NCI-H1105 (cell line): Measurements from ENCODE around the gene ACTA2.
"Not testable (repeated sequence)": the region's sequence is repeated elsewhere in the genome, so short reads cannot be mapped to it uniquely, and the experiment has no call there.

Experiments
- DNase-seq: peaks from one replicate; lab custom pipeline; 2025; lab: John Stamatoyannopoulos, UW

ACTA2 gene

GRCh38 chr10:88949912-88950837 is 2.4 kb downstream of the ACTA2 start:
- no peak for DNase-seq

GRCh38 chr10:88949051-88949450 is 3.5 kb downstream of the ACTA2 start:
- no peak for DNase-seq

GRCh38 chr10:88946965-88947590 is 5.5 kb downstream of the ACTA2 start:
- no peak for DNase-seq

- DNase-seq: no peak
These were observed 6.4 kb downstream of the ACTA2 start for GRCh38 chr10:88946200-88946599.

- DNase-seq: no peak
These were observed 7.8 kb downstream of the ACTA2 start for GRCh38 chr10:88944813-88945212.

DNA sequence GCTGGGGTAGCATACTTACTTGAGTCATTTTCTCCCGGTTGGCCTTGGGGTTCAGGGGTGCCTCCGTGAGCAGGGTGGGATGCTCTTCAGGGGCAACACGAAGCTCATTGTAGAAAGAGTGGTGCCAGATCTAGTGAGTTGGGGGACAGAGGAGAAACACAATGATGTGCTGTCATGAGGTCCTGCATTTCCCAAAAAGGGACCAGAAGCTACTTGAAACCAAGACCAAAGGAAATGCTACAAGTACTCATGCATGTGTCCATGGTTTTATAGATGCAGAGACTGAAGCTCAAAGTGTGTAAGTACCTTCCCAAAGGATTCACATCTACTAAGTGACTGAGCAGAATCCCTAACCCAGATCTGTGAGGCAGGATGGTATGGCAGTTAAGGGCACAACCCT is 8.8 kb downstream of the ACTA2 start:
- no peak for DNase-seq

GRCh38 chr10:88941026-88941425 is 11.5 kb downstream of the ACTA2 start:
- no peak for DNase-seq

DNA sequence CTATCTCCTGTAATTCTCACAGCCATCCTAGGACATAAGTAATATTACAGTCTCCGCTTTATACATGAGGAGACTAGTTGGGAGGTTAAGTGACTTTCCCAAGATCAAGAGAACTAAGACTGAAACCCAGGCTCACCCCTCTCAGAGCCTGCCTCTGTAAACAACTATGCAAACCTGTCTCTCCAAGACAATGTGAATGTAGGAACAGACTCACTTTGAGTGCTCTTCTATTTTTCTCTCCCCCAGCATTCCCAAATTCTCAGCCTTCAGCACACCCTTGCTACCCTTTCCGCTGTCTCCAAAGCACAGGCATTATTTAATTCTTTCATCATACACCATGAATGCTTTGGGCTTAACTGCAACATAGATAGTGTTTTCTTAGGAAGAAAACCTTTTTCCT is 13.6 kb downstream of the ACTA2 start:
- DNase-seq: no peak

DNA sequence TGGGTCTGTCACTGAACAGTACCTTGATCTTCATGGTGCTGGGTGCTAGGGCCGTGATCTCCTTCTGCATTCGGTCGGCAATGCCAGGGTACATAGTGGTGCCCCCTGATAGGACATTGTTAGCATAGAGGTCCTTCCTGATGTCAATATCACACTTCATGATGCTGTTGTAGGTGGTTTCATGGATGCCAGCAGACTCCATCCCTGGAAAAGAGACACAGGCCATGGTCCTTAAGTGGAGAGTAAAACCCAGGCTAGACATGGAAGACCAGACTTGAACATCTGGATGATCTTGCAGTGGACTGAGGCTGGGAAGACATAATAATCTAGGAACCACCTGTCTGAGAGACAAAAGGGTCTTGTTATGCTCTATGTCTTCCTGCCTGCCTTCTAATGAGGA is 14.5 kb downstream of the ACTA2 start:
- no peak for DNase-seq

GRCh38 chr10:88936656-88937055 is 15.9 kb downstream of the ACTA2 start:
- no peak for DNase-seq

- DNase-seq: peak; percentile 57
These were observed 17.5 kb downstream of the ACTA2 start for GRCh38 chr10:88934900-88935672.

GRCh38 chr10:88933564-88933963 is 19.0 kb downstream of the ACTA2 start:
- no peak for DNase-seq

GRCh38 chr10:88932539-88933256 is 19.9 kb downstream of the ACTA2 start:
- peak; percentile 50 for DNase-seq

- DNase-seq: not testable (repeated sequence)
These were observed 20.5 kb downstream of the ACTA2 start for GRCh38 chr10:88932029-88932428.

GRCh38 chr10:88931548-88931947 is 21.0 kb downstream of the ACTA2 start:
- no peak for DNase-seq

DNA sequence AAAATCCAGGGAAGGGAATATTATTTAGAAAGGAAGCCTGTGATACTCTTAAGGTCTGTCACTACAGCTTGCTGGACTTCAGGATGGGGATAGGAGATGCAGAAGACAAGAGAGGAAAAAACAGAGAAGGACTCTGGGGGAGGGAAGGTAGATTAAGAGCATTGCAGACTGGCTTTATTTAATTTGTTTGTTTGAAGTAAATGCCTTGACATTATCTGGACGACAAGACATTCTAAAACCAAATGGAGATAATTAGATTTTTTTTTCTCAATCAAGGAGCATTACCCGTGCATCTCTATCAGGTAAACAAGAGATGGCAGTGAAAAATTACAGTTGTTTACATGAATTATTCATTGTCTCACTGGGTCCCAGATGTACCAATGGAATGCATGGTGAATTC is 24.3 kb downstream of the ACTA2 start:
- no peak for DNase-seq

DNA sequence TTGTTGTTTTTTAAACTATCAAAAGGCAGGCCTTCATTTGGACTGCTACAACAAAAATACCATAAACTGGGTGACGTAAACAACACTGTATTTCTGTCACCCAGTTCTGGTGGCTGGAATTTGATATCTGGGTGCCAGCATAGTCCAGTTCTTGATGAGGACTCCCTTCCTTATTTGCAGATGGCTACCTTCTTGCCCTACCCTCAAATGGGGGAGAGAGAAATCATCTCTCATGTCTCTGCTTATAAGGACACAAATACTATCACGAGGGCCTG is 25.2 kb downstream of the ACTA2 start:
- no peak for DNase-seq

- DNase-seq: no peak
These were observed 25.8 kb downstream of the ACTA2 start for GRCh38 chr10:88926566-88927415.

DNA sequence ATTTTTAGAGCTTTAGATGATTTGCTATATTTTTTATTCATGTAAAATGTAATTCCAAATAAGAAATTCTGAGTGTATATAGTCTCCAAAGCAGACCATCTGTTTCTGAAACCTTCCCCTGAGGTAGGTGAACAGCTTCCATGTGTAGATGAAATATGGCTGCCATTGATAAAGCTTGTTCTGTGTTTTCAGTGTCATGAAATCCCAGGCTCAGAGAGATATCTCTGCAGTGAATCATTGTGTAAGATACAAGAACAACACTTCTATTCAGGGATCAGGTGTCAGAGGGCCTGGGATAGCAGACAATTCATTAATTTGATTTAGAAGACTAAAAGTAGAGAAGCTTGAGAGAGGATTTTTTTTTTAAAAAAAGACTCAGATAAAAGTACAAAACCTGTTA is 29.1 kb downstream of the ACTA2 start:
- no peak for DNase-seq

DNA sequence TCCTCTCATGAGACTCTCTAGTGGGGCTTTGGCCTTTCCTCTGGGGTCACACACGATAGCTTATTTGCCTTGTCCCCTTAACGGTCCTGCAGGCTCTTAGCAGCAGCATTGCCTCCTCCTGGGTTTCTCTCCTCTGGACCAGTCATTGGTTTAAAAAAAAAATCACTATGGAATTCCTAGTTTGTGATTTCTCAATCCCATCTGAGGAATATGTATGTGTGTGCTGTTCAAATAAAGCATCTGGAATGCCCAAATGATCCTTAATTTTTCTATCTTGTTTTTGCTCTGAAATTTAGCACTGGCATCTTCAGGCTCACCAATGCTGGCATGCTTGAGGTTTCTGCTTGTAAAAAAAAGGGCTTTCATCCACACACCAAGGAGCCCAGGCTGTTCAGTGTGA is 30.5 kb downstream of the ACTA2 start:
- no peak for DNase-seq

DNA sequence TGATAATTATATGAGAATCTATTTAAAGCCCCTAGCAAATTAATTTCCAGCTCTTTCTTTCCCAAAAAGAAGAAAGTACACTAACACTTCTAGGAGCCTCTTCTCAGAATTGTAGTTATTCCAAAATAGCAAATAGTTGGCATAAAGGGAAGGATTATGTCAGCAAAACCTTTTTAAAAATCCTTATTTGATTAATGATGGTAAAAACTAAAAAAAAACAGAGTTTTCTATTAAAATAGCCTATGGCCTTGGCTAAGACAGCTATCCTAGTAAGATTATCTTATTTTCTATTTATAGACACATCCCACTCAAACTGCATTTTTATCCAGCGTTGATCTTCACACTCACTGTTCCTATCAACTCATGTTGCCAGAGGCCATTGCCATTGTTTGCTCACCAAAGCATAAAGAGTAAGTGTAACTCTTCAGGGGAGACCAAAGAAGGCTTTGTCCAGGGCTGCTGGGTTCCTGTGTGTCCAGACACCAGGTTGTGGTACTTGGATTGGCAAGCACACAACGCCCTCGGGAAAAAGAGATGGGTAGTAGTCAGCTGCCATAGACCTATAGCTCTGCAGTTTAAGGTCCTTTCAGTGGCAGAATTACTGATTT is 31.5 kb downstream of the ACTA2 start:
- no peak for DNase-seq
